Activated T-cell treated with anti-CD3 and anti-CD28 coated beads for 4 hours (primary cell): ENCODE measurements around the gene CCDC9B.

Experiments
- DNase-seq: peaks from one replicate; pipeline ENCODE4 v3.0.0-alpha.2; 2020

Gene CCDC9B

DNA sequence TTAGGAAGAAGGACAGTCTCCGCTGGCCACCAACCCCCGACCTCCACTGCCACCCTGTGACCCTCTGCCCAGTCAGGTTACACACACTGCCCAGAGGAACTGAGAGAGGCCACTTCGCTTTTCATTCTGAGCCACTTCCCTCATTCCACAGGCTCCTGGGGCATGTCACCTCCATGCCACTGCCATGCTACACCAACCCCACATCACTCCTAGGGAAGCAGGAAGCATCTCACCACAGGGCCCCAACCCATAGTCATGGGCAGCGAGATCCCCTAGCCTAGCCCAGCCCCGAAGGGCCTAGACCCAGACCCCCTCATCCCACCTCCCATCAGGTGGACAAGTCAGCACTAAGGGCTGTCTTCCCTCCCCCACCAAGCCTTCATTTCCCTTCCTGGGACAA is 34.4 kb downstream of the CCDC9B start:
- DNase-seq = no peak

DNA sequence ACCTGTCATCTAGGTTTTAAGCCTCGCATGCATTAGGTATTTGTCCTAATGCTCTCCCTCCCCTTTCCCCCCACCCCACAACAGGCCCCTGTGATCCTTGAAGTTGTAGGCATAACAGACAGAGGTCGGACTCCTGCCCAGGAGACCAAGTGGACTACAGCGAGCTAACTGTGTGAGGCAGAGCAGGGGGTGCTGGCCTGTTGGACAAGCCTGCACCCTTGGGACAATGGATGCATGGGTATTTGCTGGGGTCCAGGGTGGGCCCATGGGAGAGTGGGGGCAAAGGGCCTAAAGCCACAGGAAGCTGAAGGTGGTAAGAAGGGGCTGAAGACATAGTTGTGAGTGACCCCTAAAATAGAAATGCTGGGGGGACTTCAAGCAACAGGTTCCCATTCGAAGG is 35.5 kb downstream of the CCDC9B start:
- no peak for DNase-seq

DNA sequence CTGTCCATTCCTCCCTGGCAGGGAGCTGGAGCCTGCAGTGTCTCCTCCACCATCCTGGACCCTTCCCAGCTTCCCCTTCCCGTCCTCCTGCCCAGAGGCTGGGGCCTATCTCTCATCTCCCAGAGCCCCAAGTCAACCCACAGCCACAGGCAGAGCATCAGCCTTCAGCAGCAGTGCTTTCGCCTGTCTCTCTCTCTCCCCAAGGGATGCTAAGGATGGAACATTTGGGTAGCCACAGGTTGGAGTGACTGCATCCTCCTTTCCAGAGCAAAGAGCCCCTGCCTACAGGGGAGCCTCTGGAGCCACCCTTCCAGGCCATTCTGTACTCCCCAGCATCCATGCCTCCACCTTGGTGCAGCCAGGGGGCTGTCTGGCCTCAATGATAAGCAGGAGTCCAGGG is 37.2 kb downstream of the CCDC9B start:
- no peak for DNase-seq

DNA sequence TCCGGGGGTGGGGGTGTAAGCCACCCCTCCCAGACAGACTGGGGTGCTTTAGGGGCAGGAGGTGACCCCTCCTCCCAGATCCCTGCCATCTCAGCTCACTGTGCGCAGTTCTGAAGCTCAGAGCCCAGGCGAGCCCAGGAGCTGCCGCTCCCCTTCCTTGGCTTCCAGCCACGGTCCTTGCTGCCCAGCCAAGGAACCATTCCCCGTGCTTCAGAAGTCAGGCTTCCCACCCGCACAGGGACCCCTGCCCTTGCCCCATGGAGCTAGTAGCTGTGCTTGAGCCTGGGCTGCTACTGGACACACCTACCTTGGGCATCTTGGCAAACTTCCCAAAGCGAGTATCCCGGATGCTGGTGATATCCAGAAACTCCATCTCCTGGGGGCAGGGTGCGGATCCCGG is 37.8 kb downstream of the CCDC9B start:
- DNase-seq = no peak

DNA sequence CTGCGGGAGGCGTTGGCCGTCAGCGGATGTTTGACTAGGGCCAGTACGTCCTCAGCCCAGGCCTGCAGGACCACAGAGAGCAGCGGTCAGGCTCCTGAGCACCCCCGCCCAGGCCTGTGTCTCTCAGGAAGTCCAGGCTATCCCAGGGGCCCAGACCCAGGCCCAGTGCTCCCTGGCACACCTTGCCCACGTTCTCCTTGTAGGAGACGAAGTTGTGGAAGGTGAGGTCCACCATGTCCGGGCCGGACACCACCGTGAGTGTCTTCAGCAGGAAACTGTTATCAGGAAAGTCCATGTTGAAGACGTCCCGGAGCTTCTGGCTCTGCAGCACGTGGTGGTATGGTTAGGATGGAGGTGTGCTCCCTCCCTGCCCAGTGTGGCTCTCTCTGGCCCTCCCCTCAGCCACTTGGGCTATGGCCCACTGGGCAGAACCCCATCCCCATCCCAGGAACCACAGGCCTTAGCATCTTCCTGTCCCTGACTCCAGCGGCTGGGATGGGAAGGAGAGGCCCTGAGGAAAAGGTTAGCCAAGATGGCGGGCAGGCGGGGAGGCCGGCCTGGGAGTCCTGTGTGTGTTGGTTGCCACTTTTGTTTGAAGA is 38.4 kb downstream of the CCDC9B start:
- no peak for DNase-seq

DNA sequence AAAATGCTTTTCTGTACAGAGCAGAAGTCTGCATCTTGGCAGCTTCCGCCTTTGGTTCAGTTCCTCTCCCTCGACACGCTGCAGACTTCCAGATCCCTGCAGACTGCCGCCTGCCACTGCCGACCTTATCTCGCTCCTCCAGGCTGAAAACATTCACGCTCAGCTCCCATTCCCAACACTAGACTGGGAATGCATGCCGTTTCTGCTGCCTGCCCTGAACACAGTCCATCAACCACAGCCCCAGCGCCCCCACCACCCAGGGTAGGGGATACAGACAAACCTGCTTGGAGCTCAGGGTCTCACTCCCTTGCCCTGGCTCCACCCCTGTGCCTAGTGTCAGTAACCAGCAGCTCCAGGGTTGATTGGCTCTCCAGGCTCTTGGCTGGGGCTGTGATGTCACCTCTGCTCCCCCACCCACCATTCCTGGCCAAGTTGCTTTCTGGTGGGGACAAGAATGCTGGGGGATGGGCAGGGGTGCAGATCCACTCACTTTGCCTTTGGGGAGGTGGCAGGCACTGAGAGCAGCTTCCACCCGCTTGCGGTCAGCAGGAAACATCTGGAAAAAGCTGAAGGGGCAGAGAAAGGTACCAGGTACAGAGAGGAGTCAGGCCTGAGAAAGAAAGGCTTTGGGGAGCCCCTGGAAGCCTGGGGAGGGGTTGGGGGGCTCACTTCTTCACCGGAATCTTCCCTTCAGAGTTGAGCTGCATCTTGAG is 39.1 kb downstream of the CCDC9B start:
- no peak for DNase-seq

DNA sequence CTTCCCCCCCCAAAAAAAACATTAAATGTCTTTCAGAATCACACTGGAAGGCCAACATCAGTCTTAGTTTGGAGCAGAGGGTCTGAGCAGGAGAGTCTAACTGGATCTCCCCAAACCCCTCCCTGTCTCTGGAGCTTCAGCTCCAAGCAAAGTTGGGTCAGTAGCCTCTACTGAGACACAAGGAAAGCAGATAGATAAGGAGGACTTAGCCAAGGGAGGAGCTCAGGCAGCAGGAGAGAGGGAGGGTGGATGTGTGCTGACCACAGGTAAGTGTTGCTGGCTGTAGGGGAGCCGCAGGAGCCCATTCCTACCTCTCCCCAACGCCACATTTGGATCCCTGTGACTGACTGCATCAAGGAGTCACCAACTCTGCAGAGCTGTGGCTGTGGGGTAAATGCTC is 40.0 kb downstream of the CCDC9B start:
- no peak for DNase-seq

DNA sequence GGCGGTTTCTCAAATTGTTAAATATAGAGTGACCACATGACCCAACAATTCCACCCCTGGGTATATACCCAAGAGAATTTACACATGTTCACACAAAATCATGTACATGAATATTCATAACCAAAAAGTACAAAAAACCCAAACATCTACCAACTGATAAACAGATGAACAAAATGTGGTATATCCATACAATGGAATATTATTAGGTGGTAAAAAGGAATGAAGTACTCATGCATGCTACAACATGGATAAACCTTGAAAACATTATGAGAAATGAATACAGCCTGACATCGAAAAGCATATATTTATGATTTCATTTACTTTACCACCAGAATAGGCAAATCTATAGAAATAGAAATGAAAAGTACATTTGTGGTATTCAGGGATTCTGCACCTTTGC is 40.4 kb downstream of the CCDC9B start:
- DNase-seq = no peak

DNA sequence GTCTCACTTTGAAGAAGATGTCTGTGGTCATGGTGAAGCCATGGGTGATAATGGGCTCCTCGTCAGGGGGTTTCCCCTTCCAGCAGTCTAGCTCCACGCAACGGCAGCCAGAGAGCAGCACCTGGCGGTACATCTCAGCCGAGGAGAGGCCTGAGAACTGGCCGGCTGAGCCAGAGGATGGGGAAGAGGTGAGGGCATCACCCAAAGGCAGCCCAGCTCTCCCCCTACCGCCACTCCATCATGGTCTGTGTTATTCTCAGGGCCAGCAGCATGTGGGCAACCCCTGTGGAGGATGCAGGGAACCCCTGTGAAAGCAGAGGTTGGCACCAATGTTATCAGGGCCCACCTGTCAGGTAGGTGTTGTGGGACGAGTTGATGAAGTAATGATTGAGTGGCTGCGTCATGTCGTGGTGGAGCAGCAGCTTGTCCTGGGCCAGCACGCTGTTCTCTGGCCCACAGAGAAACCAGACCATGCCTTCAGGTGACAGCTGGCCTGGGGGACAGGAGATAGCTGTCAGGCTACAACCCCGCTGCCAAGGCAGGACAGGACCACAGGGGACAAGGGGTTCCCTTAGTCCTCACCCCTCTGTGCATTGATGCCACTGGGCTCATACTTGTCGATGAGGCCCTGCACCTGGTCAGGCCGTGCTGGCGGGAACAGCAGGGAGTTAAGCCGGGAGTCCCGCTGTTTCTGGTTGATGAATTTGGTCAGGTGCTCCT is 42.4 kb downstream of the CCDC9B start:
- DNase-seq = no peak

DNA sequence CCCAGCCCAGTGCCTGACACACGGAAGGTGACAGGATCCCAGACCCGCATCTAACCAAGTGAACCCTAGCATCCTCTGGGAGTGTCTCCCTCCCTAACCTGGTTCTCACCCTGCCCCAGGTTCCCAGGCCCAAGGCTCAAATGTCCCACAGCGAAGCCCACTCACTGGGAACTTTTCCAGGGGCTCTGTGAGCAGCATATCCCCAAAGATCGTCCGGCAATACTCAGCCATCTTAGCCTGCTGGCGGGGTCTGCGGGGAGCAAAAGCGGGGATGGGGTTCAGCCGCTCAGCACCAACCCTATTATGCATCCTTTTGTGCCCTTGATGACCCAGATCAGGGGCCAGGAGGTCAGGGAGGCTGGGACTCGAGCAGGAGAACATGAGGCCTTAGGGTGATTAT is 43.4 kb downstream of the CCDC9B start:
- DNase-seq = no peak

DNA sequence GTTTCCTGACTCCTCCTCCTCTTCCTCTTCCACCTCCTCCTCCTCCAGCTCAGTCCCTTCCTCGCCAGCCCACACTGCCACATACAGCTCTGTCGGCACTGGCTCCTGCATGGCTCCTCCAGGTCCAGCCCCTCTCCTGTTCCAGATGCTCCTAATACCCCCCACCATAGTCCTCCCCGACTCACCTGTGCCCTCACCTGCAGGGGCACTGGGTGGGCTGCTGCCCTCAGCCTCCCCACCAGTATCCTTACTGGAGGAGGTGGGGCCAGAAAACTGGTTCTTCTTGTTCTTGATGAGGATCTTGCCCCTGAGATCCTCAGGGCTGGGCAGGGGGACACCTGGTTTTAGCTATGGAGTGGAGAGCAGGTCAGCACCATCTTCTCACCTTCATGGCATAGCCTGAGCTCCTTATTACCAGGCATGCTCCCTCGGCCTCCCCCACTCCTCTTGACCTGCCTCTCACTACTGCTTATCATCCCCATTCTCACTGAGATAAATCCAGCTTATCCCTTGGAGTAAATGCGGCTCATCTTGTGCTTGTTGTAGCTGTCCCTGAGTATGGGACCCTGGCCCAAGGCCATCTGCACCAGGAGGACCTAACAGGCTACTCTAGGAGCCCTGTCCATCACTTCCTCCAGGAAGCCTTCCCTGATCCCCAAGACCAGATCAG is 44.0 kb downstream of the CCDC9B start:
- no peak for DNase-seq

DNA sequence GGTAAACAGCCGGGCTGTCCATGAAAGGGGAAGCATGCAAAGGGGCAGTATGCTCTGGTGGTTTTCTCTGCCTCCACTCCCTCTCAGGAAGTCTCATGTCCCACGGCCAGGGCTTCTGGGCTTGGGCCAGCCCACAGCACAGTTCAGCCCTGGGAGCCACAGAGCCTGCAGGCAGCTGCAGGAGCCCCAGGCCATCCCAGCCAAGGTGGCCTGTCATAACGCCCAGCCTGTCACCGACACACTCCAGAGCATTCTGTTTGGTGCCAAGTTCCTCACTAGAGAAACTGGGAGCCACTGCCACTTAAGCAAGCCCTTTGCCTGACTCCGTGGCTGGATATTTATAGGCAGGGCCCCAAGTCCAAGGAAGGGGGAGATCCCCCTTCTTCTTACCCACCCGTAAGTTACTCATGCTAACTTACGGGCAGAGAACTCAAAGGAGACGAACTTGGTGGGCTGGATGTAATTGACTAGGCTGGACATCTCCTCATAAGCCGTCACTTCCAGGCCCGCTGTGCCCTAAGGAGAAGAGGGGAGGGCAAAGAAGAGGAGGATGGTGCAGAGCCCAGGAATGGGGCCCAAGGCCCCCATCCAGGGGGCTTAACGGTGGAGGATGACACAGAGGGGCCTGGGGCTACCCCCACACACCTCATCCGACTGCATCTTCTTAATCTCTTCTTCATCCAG is 44.7 kb downstream of the CCDC9B start:
- DNase-seq = no peak

DNA sequence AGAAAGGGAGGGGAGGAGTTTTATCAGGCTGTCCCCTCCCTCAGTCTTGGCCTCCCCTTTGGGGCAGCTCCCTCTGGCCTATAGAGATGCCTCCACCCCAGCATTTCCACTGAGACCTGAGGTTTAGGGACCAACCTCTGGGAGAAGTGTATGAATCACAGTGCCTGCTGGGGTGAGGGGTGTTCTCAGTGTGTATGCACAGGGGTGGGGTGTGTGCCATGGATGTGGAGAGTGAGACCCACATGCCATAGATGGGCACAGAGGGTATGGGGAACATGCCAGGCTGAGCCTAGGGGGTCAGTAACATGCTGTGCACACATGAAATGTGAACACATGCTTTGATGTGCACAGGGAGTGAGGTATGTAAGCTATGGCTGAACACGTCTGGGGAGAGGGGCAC is 45.4 kb downstream of the CCDC9B start:
- no peak for DNase-seq

DNA sequence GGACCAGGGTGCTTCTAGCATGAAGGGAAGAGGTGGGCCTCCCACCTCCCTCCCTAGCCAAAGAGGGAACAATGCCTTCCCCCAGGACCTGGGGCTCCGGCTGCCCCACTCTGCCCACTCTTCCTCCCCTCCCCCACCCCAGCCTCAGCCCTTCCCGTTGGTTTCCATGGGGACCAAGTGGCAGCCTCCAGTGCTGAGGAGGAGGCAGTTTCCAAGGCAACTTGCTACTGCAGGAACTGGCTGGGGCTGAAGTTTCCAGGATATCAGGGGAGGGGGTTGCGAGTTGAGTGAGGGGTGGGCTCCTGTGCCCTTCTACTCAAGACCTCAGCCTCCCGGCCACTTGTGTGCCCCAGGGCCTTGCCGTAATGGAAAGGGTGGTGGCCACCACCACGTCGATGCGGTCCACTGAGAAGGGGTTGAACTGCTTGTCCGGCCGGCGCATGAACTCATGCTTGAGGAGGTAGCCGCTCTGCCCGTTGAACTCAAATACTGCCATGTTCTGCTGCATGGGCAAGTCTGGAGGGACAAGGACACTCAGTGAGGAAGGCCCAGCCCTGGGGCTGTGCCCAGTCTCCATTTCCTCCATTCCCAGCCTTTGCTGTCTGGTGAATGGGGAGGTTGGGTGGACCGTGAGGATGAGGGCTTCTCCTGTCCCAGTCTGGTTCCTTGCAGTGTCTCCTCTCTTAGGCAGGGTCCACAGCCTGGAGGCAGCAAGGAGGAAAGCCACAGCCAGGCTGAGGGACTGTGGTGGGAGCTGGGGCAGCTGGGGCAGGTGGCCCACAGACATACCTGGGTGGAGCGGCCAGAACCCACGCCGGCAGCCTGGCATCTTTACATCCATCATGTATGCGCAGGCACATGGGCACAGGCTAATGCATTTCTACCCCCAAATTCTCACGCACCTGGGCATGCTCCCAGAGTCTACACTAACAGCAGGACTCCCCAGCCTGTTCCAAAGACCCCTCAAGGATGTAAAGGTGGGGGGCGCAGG is 46.5 kb downstream of the CCDC9B start:
- no peak for DNase-seq

DNA sequence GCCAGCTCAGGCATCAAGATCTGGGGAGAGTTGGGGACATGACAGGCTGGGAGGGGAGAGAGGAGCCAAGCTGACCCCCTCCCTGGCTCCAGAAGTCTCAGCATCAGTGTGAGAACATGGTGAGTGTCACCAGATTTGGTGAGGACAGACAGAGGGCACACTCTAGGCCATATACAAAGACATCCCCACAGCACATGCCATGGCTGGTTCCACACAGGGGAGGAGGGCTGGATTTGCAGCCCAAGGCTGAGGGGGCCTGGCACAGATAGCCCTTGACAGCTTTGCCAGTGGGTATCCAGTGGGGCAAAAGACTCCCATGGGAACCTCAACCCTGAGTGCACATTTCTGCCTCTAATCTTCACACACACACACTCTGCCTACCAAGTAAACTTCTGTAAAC is 47.7 kb downstream of the CCDC9B start:
- no peak for DNase-seq

DNA sequence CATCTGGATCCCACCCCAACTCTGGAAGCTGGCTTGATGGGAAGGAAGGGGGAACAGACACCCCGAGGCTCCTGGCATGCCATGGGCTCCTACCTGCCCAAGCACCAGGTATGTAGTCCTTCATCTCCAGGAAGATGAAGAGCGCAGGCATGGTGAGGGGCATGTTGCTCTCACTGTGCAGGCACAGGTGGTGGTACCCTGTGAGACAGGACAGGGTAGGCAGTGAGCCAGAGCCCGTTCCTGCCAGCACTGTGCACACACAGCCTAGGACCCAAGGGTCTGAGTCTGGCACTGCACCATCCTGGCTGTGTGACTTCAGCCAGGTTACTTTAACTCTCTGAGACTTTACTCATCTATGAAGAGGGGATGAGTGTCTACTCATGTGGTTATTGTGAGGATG is 48.5 kb downstream of the CCDC9B start:
- DNase-seq = no peak

DNA sequence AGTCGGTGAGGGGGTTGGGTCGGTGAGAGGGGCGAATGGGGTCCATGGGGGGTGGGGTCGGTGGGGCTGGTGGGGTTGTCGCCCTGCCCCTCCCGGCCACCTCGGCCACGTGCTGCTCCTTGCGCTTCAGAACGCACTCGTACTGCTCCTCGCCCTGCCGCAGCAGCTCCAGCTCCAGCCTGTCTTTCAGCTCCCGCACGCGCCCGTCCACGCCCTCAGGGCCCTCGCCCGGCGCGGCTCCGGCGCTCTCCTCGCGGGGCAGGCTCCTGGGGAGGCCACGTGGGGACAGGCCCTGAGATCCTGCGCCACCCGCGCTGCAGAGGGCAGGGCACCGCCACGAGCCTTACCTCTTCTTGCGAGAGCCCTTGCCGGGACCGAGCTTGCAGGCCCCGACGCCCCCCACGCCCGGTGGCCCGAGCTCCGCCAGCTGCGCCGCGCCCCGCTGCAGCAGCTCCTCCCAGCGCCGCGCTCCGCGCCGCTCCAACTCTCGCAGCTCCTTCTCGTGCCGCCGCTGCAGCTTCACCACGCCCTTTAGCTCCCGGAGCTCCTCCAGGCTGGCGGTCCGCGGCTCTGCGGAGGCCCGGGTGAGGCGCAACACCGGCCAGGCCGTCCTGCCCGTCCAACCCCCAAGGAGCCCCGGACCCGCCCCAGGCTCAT is 49.7 kb downstream of the CCDC9B start:
- no peak for DNase-seq

DNA sequence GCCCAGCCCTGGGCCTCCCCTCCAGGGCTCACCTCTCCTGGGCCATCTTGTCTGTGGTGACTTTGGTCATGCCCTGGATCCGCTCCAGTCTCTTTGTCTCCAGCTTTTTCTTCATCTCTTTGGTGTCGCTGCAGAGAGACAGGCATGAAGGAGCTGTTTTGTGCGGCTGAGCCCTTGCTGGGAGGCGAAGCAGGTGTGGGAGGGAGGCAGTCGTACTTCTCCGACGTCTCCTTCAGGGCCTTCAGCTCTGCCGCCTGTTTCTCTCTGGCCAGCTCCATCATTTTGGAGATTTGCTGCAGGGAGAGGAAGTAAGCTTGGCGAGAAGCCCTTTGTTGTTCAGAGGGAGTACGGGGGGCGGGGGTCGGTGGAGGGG is 50.2 kb downstream of the CCDC9B start:
- no peak for DNase-seq

DNA sequence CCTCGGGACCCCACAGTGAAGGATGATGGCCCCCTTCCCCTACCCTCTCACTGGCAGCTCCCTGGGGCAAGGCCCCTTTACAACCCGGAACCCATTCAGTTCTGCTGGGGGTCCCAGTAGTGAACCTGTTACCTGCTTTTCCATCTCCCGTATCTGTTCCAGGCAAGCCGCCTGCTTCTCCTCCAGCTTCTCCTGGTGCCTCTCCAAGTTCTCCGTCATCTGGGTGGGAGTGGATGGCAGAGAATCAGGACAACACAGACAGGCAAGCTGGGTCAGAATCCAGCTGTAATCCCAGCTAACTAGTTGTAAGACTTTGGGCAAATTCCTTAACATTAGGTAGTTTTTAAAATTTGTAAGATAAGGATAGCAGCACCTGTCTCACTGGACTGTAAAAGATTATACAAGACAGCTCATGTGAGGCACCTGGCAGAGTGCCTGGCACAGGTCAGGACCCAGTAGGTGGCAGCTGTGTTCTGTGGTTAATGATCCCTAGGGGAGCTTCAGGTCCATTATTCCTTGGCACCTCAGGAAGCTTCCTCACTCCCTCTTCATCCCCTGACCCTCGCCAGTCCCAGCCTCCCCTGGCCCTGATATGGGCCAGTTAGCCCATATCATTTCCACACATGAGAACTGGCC is 51.5 kb downstream of the CCDC9B start:
- no peak for DNase-seq

DNA sequence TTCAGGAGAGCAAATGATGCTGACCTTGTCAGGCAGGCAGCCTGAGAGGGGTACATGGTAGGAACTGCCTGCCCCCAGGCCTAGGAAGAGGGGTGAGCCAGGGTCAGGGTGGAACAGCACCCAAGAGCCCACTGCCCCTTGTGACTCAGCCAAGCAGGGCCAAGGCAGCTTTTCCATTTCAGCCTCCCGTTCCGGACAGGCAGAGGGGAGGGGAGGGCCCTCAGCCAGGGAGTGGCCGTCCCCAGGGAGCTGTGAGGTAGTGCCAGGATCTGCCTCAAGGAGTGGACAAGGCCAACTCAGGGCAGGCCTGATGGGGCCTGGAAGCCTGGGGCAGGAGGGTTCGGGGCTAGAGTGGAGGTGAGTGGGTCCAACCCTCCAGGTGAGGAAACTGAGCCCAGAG is 52.8 kb downstream of the CCDC9B start:
- DNase-seq = no peak

DNA sequence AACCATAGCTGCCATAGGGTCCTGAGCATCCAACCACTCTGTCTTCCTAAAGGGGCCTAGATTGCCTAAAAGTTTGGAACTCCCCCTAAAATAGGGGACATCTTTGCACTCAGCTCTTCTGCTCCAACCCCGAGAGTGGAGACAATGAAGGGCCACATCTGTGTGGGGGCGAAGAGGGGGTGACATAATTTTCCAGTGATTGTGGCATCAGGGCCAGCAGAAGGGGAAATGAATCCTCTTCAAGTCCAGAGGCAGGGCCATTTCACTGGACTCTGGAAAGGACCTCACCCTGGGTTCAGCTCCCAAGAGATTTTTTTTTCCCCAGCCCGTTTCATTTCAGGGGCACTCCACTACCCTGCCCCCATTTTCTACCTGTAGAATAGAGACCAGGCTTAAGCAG is 53.2 kb downstream of the CCDC9B start:
- DNase-seq = no peak
